Activated naive CD4-positive, alpha-beta T cell treated with anti-CD3 and anti-CD28 coated beads, Interleukin-2, amount 50 U/mL, for 16 hours (primary cell): Measurements from ENCODE around the gene GHR.

ENCODE experiments used
- DNase-seq: peaks from one replicate; pipeline ENCODE4 v3.0.0-alpha.2; 2020

The GHR gene

DNA sequence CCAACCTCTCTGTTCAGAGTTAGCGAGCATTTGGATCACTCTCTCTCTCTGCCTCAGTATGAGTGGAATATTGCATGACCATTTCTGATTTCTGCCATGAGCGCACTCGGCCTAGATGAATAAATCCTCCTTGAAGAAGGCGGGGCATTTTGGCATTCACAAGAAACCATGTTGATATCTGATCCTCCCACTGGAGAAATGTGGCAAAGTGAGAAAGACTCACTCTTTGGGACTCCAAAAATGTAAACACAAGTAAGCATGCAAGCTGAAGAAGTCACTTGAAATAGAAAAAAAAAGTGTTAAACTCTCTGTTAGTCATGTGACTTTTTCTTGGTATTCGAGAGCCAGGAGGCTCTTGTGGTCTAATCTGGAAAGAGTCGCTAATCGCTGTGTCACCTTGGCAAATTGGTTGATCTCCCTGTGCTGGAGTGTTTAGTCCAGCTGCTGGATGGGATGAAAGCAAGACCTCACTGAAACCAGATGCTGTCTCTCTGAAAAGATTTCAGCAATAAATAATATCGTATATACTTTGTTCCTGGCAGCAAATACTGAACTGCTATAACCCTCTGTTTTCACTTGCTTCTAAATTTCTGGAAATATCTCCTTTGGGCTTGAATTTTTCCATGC lies 95.5 kb downstream of the GHR start:
- no peak for DNase-seq

- DNase-seq, result no peak
Observed at GRCh38 chr5:42520203-42520602, 97.0 kb downstream of the GHR start.

DNA sequence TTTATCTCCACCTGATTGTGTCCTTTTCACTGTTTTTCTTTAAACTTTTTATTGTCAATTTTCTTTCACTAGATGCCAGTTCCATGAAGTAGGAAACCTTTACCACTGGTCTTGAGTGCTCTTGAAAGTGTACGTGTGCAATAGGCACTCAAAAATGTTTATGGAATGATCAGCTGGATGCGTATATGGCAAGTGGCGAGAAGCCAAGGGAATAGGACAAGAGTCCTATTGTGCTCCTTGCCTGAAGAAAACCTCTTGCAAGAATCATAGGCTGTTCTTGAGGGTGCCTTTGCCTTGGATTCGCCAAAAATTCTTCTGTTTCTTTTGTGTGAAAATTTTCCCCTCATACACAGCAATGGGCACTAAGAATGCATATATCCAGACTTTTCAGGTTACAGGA lies 97.7 kb downstream of the GHR start:
- no peak for DNase-seq

DNA sequence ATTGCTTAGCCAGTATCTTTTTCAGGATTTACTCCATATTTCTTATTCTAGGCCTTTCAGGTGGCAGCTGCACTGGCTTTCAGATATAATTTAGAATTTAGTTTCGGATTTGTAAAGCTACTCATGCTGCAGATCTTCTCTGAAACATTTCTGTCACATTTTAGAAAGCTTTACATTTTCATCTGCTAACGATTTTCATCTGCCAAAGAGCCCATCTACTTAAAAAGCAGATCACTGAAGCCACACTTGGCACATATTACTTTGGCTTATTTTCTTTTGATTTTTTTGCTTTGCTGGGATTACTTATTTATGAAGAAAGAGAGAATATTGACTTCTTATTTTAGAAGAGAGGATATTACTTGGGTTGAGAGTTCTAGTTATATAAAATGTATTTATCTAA lies 98.2 kb downstream of the GHR start:
- DNase-seq, result no peak

GRCh38 chr5:42522783-42523182 lies 99.5 kb downstream of the GHR start:
- DNase-seq, result no peak

DNA sequence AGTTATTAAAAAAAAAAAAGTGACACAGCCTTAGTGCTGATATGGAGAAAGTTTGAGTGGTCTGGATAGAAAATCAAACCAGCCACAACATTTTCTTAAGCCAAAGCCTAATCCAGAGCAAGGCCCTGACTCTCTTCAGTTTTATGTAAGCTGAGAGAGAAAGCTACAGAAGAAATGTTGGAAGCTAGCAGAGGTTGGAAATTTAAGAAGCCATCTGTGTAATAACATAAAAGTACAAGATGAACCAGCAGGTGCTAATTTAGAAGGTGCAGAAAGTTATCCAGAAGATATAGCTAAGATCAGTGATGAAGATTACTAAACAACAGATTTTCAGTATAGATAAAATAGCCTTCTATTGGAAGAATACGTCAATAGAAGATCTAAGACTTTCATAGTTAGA lies 102.9 kb downstream of the GHR start:
- DNase-seq, result no peak

DNA sequence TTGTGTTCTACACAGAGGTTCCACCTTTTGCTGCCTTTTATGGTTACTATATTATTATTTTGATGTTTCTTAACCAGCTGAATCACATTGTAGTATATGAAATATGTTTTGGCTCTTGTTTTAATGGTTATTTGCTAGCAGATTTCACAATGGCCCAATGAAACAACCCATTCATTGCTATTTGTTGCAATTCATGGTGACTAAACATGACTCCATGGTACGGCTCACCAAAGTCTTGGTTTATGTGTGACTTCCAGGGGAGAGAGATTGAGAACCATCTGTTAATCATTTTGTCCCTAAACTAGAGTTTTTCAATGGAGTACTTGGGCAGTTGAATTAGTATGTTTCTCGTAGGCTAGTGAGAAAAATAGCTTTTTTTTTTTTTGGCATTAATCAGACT lies 108.4 kb downstream of the GHR start:
- no peak for DNase-seq

- no peak for DNase-seq
Observed at GRCh38 chr5:42542106-42542505, 118.9 kb downstream of the GHR start.

DNA sequence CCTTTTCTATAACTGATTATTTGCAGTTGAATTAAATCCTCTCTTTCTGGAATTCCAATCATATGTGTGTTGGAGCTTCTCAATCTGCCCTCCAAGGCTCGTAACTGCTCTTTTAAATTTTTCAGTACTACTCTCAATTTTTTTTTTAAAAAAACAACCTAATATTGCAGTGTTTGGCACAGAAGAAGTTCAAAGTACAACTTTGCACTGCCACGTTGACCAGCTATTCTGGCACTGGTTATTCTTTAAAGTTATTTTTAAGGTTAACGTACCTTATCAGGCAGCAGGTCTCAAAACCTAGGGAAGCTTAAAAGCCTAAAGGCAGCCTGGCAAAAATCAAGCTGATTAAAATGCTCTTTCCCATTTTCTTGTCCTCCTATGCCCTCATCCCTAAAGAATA lies 120.5 kb downstream of the GHR start:
- DNase-seq, result no peak

DNA sequence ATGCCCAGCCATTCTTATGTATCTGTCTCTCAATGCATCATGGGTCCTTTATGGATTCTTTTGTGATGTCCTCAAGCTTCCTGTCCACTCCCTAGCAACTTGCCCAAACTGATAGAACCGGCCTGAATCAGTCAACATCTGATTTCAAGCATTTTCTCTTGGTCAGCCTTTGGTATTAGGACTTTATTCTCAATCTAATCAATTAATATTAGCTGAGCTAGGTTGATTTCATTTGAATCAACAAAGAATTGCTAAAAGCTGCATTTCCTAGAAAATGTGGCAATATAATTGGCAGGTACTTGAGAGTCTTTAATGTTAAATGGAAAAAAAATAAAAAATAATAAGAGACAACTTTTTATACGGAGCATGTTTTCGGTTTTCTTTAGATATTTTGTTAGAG lies 121.8 kb downstream of the GHR start:
- DNase-seq, result no peak

DNA sequence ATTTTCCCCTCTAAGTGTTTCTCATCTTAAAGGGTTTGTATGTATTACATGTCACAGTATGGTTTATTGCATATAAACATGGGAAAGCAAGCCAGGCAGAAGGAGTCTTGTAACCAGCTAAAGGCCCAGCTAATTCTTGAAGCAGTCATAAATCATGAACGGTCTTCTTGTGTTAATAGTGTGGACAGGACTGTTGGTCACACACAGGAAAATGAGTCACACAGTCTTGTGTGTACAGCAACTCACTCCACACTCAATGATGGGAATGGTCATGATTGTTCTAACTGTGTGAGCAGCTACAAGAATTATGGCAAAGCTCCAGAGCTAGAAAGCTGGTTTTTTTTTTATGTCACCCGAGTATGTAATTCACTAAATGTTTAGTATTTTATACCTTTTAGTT lies 123.9 kb downstream of the GHR start:
- DNase-seq, result no peak

DNA sequence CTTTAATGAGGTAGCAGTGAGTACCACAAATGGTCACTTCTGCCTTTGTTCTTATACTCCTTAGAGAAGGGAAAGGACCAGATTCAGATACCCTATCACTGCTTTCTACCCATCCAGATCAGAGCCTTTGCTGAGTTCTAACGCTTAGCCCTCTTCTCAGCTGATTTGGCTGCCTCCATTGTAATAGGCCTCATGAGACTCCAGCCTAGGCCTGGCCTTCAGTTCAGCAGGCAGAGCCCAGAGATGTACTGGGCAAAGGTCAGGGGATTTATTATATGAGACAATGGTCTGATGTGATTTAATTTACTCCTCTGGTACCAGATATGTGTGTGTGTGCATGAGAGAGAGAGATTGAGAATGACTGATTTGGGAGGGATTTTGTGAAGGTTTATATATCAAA lies 124.7 kb downstream of the GHR start:
- DNase-seq, result no peak

- no peak for DNase-seq
Observed at GRCh38 chr5:42552597-42552996, 129.4 kb downstream of the GHR start.

DNA sequence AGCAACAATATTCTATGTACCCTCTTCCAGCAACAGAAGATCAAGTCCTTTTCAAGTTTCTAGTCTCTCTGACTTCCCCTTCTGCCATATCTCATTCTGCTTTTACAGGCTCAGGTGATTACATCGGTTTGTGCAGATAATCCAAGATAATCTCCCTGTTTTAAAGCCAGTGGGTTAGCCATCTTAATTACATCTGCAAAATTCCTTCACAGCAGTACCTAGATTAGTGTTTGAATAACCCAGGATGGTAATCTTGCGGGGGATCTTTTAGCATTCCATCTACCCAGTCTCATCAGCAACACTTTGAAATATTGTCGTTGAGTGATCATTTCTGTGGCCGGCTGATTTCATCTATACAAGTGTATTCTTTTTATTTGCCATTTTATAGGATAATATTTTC lies 130.2 kb downstream of the GHR start:
- DNase-seq, result no peak

GRCh38 chr5:42555010-42555409 lies 131.8 kb downstream of the GHR start:
- DNase-seq, result no peak

- DNase-seq, result no peak
Observed at GRCh38 chr5:42555797-42556196, 132.6 kb downstream of the GHR start.

GRCh38 chr5:42557689-42558088 lies 134.4 kb downstream of the GHR start:
- no peak for DNase-seq

- no peak for DNase-seq
Observed at GRCh38 chr5:42561656-42562055, 138.4 kb downstream of the GHR start.

- DNase-seq, result no peak
Observed at GRCh38 chr5:42564689-42565356, 141.6 kb downstream of the GHR start.

GRCh38 chr5:42566652-42567295 lies 143.5 kb downstream of the GHR start:
- no peak for DNase-seq

DNA sequence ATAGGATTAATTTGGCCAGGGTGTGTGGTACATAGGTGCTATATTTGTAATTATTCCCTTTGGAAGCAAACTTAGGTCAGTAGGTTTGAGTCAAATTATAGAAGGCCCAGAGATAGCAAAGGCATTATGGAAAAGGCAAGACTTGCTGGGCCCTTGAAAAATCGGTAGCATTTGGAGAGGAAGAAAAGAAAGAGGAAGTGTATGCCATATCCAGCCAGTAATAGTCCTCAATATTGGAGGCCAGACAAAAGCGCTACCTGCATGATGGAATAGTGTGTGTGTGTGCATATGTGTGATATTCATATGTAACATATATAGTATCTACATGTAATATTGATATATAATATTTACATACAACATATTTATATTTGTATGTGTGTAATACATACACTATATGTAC lies 146.1 kb downstream of the GHR start:
- no peak for DNase-seq

- no peak for DNase-seq
Observed at GRCh38 chr5:42569953-42570548, 146.8 kb downstream of the GHR start.

DNA sequence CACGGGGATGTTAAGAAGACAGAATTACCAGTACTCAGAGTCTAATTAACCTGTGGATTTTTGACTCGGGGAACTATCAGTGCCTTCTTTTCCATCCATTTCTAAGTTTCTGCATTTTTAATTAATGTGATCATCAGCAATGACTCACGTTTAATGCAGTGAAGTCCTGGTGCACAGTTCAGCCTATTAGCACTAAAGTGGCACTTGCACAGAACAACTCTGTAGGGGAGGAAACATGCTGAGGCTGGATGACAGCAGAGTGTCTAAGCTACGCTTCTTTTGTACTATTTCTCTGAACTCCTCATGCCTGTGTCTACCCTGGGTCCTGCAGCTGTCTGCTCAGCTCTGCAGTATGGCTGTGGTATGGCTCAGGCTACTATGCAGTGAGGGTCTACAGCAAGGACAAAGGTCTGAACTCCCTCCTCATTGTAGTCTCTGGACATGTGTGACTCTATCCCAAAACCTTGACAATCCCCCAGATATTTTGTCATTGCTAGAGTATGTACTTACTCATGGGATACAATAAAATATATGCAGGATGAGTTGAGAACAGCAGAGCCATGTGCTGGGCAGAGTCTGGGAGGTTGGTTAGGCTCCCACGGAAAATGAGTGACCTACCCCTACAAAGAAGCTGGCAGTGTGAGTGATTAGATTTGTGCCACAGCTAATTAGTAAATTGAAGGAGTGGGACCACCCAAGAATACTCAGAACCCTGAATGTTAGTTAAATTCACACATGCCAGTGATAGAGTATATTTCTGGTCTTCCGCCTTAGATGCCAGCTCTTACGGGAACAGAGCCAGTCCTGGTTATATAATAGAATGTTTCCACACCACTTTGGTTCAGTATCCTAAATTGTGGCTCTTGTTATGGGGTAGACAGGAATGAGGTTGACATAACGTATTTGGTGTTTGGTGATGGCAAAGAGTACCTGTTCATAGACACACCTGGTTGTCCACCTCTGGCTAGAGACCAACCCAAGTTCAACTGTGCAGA lies 148.0 kb downstream of the GHR start:
- no peak for DNase-seq
